T-helper 9 cell (primary cell): ENCODE results near the gene NEK6.

Experiments used
- DNase-seq: peaks from one replicate; pipeline ENCODE4 v3.0.0-alpha.2; 2020

The NEK6 gene

GRCh38 chr9:124299515-124300090, 41.9 kb downstream of the NEK6 start:
- DNase-seq, result no peak

GRCh38 chr9:124300312-124300711, 42.6 kb downstream of the NEK6 start:
- no peak for DNase-seq

GRCh38 chr9:124302921-124303320, 45.2 kb downstream of the NEK6 start:
- DNase-seq, result no peak

GRCh38 chr9:124303762-124304161, 46.0 kb downstream of the NEK6 start:
- no peak for DNase-seq

GRCh38 chr9:124304285-124304684, 46.5 kb downstream of the NEK6 start:
- DNase-seq, result no peak

- DNase-seq, result no peak
These were observed 48.5 kb downstream of the NEK6 start for GRCh38 chr9:124306098-124306735.

- no peak for DNase-seq
These were observed 49.8 kb downstream of the NEK6 start for GRCh38 chr9:124307379-124308030.

- DNase-seq, result no peak
These were observed 51.1 kb downstream of the NEK6 start for GRCh38 chr9:124308606-124309491.

- DNase-seq, result no peak
These were observed 51.9 kb downstream of the NEK6 start for GRCh38 chr9:124309667-124310084.

GRCh38 chr9:124311283-124311682, 53.5 kb downstream of the NEK6 start:
- no peak for DNase-seq

GRCh38 chr9:124312290-124313265, 54.8 kb downstream of the NEK6 start:
- DNase-seq, result no peak

GRCh38 chr9:124313940-124314339, 56.2 kb downstream of the NEK6 start:
- no peak for DNase-seq

- no peak for DNase-seq
These were observed 58.1 kb downstream of the NEK6 start for GRCh38 chr9:124315882-124316281.

GRCh38 chr9:124320062-124320973, 62.6 kb downstream of the NEK6 start:
- peak; percentile 29 for DNase-seq

GRCh38 chr9:124321416-124321815, 63.7 kb downstream of the NEK6 start:
- DNase-seq, result no peak

- no peak for DNase-seq
These were observed 64.2 kb downstream of the NEK6 start for GRCh38 chr9:124321935-124322334.

- DNase-seq, result no peak
These were observed 65.1 kb downstream of the NEK6 start for GRCh38 chr9:124322618-124323432.

- DNase-seq, result no peak
These were observed 66.2 kb downstream of the NEK6 start for GRCh38 chr9:124323904-124324303.

- DNase-seq, result no peak
These were observed 68.1 kb downstream of the NEK6 start for GRCh38 chr9:124325816-124326215.

- no peak for DNase-seq
These were observed 68.6 kb downstream of the NEK6 start for GRCh38 chr9:124326378-124326777.
